AG04450 (cell line): Measurements from ENCODE around the gene TACSTD2. TPM values are rescaled to one million over a fixed set of nuclear protein-coding genes. Genes with fewer than 3 reads are reported as not detected.
"Not testable (repeated sequence)": the region's sequence is repeated elsewhere in the genome, so short reads cannot be mapped to it uniquely, and the experiment has no call there.

Experiments
- CTCF ChIA-PET: fragments of 300-600, 350-600 bp; formaldehyde crosslinking; extraction: SDS; loops from one replicate; lab custom pipeline; 2022; ENCODE audit warnings: antibody characterized with exemption, inconsistent platforms; lab: Charles Lee
- POLR2A ChIA-PET: fragments of 350-600 bp; formaldehyde crosslinking; extraction: SDS; loops from one replicate; lab custom pipeline; 2021; ENCODE audit warnings: antibody characterized with exemption, inconsistent platforms; lab: Yijun Ruan, JAX
- DNase-seq: peaks from one replicate; pipeline ENCODE4 v3.0.0-alpha.2; 2011; ENCODE audit warnings: low read depth, low spot score
- H3K27ac ChIP-seq: one replicate; pipeline ENCODE4 v1.5.1; 2012; ENCODE audit warnings: low read depth, low read length, control low read depth
- H3K27me3 ChIP-seq: one replicate; pipeline ENCODE4 v1.6.0; 2012; ENCODE audit warnings: low read length; ENCODE audit not compliant: control insufficient read depth, insufficient read depth
- H3K4me3 ChIP-seq: 2 replicates; pipeline ENCODE4 v1.5.1; 2011; ENCODE audit warnings: mild to moderate bottlenecking, low read depth, low read length, control low read depth
- H3K9me3 ChIP-seq: 2 replicates; pipeline ENCODE4 v1.5.1; 2012; ENCODE audit warnings: low read length; ENCODE audit not compliant: control insufficient read depth, insufficient read depth
- polyA plus RNA-seq: library from polyadenylated mRNA; depleted of rRNA; stranded (reverse); fragments of >200 nt; gene quantifications from 2 replicates; pipeline ENCODE4 v1.2.3, GENCODE V29; 2011
- TF ChIP-seq, protein P1 (sequence below): IDR thresholded peaks from 2 replicates; pipeline ENCODE4 v1.5.1; 2011; ENCODE audit warnings: low read depth, low read length, control low read depth, inconsistent platforms

TACSTD2 gene
- polyA plus RNA-seq, 1 experiment = 0.07 TPM

DNA sequence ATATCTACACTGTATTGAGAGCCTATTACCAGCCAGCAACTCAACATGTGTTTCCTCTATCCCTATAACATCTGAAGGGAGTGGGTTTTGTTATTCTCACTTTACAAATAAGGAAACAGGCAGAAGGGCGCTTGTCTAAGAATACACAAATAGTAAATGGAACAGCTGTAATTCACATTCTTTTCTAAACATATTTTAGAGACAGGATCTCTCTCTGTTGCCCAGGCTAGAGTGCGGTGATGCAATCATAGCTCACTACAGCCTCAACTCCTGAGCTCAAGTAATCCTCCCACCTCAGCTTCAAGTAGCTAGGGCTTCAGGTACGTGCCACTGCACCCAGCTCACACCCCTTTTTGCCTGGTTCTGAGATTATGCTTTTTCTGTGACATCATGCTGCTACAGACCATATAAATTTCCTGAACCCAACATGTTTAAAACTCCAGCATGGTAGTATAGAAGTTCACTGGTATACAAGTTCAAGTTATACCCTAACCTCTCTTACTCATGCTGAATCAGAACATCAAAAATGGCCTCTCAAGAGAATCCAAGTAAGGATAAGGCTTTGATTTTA, 8.6 kb upstream of the TACSTD2 start:
- no peak overlapping the region for H3K4me3 ChIP-seq
- no peak for DNase-seq
- CTCF ChIA-PET = interaction anchor here (0.5 to 3.2 kb wide), 4 partner anchors 11 to 70 kb away, joined by 3 to 14 read pairs (median 8); no protein-coding TSS in a partner anchor
- TF ChIP-seq, protein P1, sequence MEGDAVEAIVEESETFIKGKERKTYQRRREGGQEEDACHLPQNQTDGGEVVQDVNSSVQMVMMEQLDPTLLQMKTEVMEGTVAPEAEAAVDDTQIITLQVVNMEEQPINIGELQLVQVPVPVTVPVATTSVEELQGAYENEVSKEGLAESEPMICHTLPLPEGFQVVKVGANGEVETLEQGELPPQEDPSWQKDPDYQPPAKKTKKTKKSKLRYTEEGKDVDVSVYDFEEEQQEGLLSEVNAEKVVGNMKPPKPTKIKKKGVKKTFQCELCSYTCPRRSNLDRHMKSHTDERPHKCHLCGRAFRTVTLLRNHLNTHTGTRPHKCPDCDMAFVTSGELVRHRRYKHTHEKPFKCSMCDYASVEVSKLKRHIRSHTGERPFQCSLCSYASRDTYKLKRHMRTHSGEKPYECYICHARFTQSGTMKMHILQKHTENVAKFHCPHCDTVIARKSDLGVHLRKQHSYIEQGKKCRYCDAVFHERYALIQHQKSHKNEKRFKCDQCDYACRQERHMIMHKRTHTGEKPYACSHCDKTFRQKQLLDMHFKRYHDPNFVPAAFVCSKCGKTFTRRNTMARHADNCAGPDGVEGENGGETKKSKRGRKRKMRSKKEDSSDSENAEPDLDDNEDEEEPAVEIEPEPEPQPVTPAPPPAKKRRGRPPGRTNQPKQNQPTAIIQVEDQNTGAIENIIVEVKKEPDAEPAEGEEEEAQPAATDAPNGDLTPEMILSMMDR = no peak
- POLR2A ChIA-PET = interaction anchor here (0.9 kb wide), 1 partner anchor 39 kb away, joined by 3 read pairs; the partner anchor contains the start of gene OMA1
- H3K27me3 ChIP-seq = peaks cover 2% of the 10 kb centered on the region
- no peaks in the 10 kb centered on the region for H3K9me3 ChIP-seq
- H3K27ac ChIP-seq = peak overlapping the region; percentile 33

DNA sequence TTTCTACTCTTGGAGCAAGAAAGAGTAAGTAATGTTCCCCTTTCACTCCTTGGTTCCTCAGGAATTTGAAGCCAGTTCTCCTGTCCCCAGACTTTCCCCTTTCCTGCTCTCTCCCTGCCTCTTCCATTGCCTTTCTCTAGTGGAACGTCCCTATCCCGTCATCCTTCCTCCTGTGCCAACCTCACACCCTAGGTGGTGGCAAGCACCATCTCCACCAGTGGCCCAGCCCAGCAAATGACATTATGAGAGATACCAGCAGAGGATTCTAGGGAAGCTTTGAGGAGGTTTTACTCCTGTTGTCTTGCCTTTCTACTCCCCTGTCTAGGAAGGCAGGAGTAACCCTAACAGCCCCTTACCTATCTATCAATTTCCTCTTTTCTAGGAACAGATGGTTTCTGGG, 8.1 kb upstream of the TACSTD2 start:
- TF ChIP-seq, protein P1 = no peak
- POLR2A ChIA-PET = interaction anchor here (0.7 to 0.9 kb wide), 2 partner anchors 7 to 38 kb away, joined by 3 read pairs; partner anchors contain the start of gene OMA1
- peak overlapping the region; percentile 63 for H3K27ac ChIP-seq
- H3K27me3 ChIP-seq = no peaks in the 10 kb centered on the region
- DNase-seq = no peak
- CTCF ChIA-PET = interaction anchor here (0.5 to 3.2 kb wide), 4 partner anchors 11 to 70 kb away, joined by 3 to 14 read pairs (median 8); no protein-coding TSS in a partner anchor
- no peak overlapping the region for H3K4me3 ChIP-seq
- H3K9me3 ChIP-seq = no peaks in the 10 kb centered on the region

DNA sequence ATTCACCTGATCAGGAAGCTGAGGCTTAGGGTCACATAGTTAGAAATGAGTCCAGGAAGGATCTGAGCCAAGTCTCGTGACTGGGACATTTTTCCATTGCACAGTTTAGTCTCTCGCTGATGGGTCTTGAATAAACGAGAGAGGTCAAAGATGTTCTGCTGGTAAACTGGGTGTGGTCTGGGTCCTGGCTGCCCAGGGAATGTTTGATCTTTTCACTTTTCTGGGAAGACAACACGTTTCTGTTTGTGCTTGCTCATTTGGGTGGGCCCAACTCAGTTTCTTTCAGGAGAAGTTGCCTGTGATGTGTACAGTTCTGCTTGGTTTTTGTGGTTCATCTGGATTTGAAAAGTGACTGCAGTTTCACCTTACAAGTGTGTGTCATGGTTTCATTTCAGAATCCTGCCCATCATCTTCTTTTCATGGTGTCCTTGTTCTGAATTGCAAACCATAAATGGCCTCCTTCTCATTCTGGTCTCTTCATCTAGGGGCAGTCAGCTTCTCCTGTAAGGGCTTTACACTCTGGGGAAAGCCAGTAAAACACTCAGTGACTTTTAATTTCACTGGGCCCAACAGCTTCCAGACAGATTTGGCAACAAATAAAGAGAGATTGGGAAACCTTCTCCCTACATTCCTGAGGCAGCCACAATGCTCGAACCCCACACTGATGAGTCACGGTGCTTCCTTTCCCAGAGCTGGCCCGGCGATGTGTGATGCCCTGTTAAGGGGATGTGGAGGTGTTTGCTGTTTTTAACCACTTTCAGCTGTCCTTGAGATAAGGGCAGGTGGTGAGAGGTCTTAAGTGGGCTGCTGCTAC, 7.2 kb upstream of the TACSTD2 start:
- ChIA-PET CTCF (interaction anchor here (0.6 to 3.2 kb wide), 7 partner anchors 11 to 69 kb away, joined by 3 to 14 read pairs (median 5); partner anchors contain the start of gene OMA1), POLR2A (interaction anchor here (0.7 to 1.1 kb wide), 3 partner anchors 8 to 37 kb away, joined by 3 to 4 read pairs (median 3); partner anchors contain the start of gene OMA1)
- peak overlapping the region; percentile 80 for H3K27ac ChIP-seq
- no peak overlapping the region for H3K4me3 ChIP-seq
- no peaks in the 10 kb centered on the region for H3K27me3 ChIP-seq
- peak; percentile 87 for DNase-seq
- H3K9me3 ChIP-seq = no peaks in the 10 kb centered on the region
- TF ChIP-seq, protein P1 = no peak

DNA sequence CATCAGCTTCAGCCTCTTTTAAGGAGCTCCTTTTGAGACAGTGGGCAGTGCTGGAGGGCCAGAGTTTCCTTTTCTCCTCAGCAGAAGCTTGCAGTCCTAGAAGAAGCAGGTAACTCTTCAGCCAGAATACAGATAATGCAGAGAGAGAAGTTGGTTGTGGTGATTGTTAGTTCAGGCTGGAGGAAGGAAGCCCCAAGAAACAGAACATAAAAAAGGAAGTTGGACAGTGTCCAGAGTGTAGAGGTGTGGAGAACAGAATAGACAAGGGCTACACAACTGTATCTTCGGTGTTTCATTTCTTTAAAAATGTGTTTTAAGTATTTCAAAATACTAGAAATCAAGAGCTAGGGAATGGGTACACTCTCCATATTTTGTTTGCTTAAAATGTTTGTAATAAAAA, 6.4 kb upstream of the TACSTD2 start:
- TF ChIP-seq, protein P1 = no peak
- CTCF ChIA-PET = interaction anchor here (0.6 to 3.2 kb wide), 6 partner anchors 34 to 69 kb away, joined by 3 to 14 read pairs (median 4); partner anchors contain the start of gene OMA1
- Histone ChIP-seq H3K9me3 (no peaks in the 10 kb centered on the region), H3K4me3 (no peak overlapping the region), H3K27ac (no peak overlapping the region), H3K27me3 (peaks cover 3% of the 10 kb centered on the region)
- no peak for DNase-seq
- POLR2A ChIA-PET = no interaction called here

DNA sequence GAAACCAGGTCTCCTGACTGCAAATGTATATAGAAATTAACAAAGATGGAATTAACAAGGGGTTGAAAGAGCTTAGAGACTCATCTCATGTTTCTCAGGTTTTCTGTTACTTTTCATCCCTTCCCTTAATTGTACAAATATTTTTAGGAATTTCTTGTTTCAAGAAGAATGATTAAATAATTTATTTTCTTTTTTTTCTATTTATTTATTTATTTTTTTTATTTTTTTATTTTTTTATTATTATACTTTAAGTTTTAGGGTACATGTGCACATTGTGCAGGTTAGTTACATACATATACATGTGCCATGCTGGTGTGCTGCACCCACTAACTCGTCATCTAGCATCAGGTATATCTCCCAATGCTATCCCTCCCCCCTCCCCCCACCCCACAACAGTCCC, 5.1 kb upstream of the TACSTD2 start:
- H3K27me3 ChIP-seq, H3K9me3 ChIP-seq, H3K4me3 ChIP-seq, DNase-seq, POLR2A ChIA-PET, H3K27ac ChIP-seq: not testable (repeated sequence)
- CTCF ChIA-PET = interaction anchor here (1.2 to 3.2 kb wide), 2 partner anchors 67 to 70 kb away, joined by 4 to 15 read pairs; no protein-coding TSS in a partner anchor
